Neural progenitor cell (in vitro differentiated cells): ENCODE results near the gene CPA1. TPM values are rescaled to one million over a fixed set of nuclear protein-coding genes. Genes with fewer than 3 reads are reported as not detected.
A peak's percentile ranks its signal among the peaks of the same experiment; 100 is the strongest.

ENCODE experiments used
- DNase-seq: peaks from one replicate; pipeline ENCODE4 v3.0.0-alpha.2; 2016; ENCODE audit warnings: low spot score
- H2AFZ ChIP-seq: fragments of 200-600 bp; sonication (generic); replicated peaks from 2 replicates; pipeline ENCODE4 v1.6.1; 2016; ENCODE audit warnings: antibody characterized with exemption
- H3F3A ChIP-seq: fragments of 200-600 bp; sonication (generic); 2 replicates; pipeline ENCODE4 v1.6.1; 2016; ENCODE audit warnings: antibody characterized with exemption, low read depth
- H3K27ac ChIP-seq: fragments of 200-600 bp; sonication (generic); 2 replicates; pipeline ENCODE4 v1.5.1; 2016; ENCODE audit warnings: mild to moderate bottlenecking
- H3K27me3 ChIP-seq: fragments of 200-600 bp; sonication (generic); 2 replicates; pipeline ENCODE4 v1.6.1; 2016; ENCODE audit warnings: mild to moderate bottlenecking, moderate library complexity
- H3K36me3 ChIP-seq: fragments of 200-600 bp; sonication (generic); 2 replicates; pipeline ENCODE4 v1.5.1; 2016
- H3K4me1 ChIP-seq: fragments of 200-600 bp; sonication (generic); 2 replicates; pipeline ENCODE4 v1.6.1; 2016; ENCODE audit warnings: mixed run types
- H3K4me2 ChIP-seq: fragments of 200-600 bp; sonication (generic); 2 replicates; pipeline ENCODE4 v1.6.1; 2016
- H3K4me3 ChIP-seq: fragments of 200-600 bp; sonication (generic); 2 replicates; pipeline ENCODE4 v1.5.1; 2016
- H3K79me2 ChIP-seq: fragments of 200-600 bp; sonication (generic); 2 replicates; pipeline ENCODE4 v1.6.1; 2016; ENCODE audit warnings: low read depth
- H3K9ac ChIP-seq: fragments of 200-600 bp; sonication (generic); 2 replicates; pipeline ENCODE4 v1.6.1; 2016
- H3K9me3 ChIP-seq: fragments of 200-600 bp; sonication (generic); 2 replicates; pipeline ENCODE4 v1.5.1; 2016; ENCODE audit warnings: low read depth
- H4K20me1 ChIP-seq: fragments of 200-600 bp; sonication (generic); 2 replicates; pipeline ENCODE4 v1.6.1; 2016; ENCODE audit warnings: low read depth
- H3K27ac Mint-ChIP-seq: 3 replicates; pipeline ENCODE4 v1.8.0; 2021; ENCODE audit warnings: mixed read lengths
- H3K27me3 Mint-ChIP-seq: 2 replicates; pipeline ENCODE4 v1.8.0; 2022; ENCODE audit warnings: low read depth, mild to moderate bottlenecking, inconsistent platforms, moderate library complexity, mixed read lengths; ENCODE audit not compliant: insufficient read depth
- H3K36me3 Mint-ChIP-seq: 3 replicates; pipeline ENCODE4 v1.8.0; 2021; ENCODE audit warnings: mixed read lengths
- H3K4me1 Mint-ChIP-seq: 3 replicates; pipeline ENCODE4 v1.8.0; 2021; ENCODE audit warnings: mixed read lengths
- H3K4me3 Mint-ChIP-seq: 3 replicates; pipeline ENCODE4 v1.8.0; 2021; ENCODE audit warnings: mild to moderate bottlenecking, moderate library complexity, mixed read lengths
- H3K9me3 Mint-ChIP-seq: 3 replicates; pipeline ENCODE4 v1.8.0; 2020; ENCODE audit warnings: mixed read lengths
- EZH2 ChIP-seq: fragments of 200-600 bp; sonication (generic); IDR thresholded peaks from 2 replicates; pipeline ENCODE4 v1.6.1; 2017; ENCODE audit warnings: antibody characterized with exemption, mild to moderate bottlenecking, moderate library complexity
- EZH2phosphoT487 ChIP-seq: fragments of 200-600 bp; sonication (generic); IDR thresholded peaks from 2 replicates; pipeline ENCODE4 v1.6.1; 2017; ENCODE audit warnings: antibody characterized with exemption
- total RNA-seq: library from RNA; depleted of rRNA; stranded (reverse); fragments of >200 nt; gene quantifications from 2 replicates; pipeline ENCODE4 v1.2.3, GENCODE V29; 2015; ENCODE audit warnings: low replicate concordance
- TF ChIP-seq, protein P1 (sequence below): fragments of 200-600 bp; sonication (generic); IDR thresholded peaks from 2 replicates; pipeline ENCODE4 v1.5.1; 2017; ENCODE audit warnings: antibody characterized with exemption, mild to moderate bottlenecking

The CPA1 gene
- total RNA-seq, 1 donor from 2014 or later, result not detected

DNA sequence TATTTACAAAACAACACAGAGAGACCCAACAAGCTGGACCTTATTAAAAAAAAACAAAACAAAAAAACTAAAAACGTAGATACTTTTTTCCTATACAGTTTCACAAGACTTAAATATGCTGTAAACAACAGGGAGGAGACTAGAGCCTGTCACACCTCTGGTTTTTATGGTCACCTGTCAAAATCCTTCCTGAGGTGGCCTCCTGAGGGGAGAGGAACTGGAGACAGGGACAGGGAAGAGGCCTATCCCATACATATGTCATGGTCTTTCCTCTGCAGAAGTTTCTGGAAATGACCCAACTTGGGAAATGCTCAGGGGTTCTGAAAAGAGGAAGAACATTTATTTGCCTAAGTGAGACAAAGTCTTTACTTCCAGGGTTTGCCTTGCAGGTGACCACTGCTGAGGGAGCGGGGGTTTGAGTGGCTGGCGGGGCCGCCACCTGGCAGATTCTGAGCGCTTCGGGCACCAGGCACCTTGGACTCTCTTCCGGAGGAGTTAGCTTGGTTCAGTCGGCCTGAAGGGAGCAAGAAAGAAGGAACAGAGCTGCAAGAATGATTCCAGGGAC, 18.3 kb downstream of the CPA1 start:
- Histone ChIP-seq H3K9me3 (no peaks in the 10 kb centered on the region), H4K20me1 (no peaks in the 10 kb centered on the region), H3K36me3 (no peaks in the 10 kb centered on the region), H3K79me2 (no peaks in the 10 kb centered on the region), H2AFZ (no peak overlapping the region), H3K9ac (no peak overlapping the region), H3K27ac (no peak overlapping the region), H3F3A (no peaks in the 10 kb centered on the region), H3K4me1 (peaks cover 29% of the 10 kb centered on the region), H3K4me2 (no peak overlapping the region), H3K27me3 (no peaks in the 10 kb centered on the region), H3K4me3 (no peak overlapping the region)
- Mint-ChIP-seq H3K4me3 (no peak overlapping the region), H3K9me3 (no peaks in the 10 kb centered on the region), H3K36me3 (peaks cover 35% of the 10 kb centered on the region), H3K4me1 (peaks cover 43% of the 10 kb centered on the region), H3K27me3 (no peaks in the 10 kb centered on the region), H3K27ac (peak overlapping the region; percentile 81)
- DNase-seq, result no peak
- TF ChIP-seq EZH2 (no peak), EZH2phosphoT487 (no peak)
- TF ChIP-seq, protein P1, sequence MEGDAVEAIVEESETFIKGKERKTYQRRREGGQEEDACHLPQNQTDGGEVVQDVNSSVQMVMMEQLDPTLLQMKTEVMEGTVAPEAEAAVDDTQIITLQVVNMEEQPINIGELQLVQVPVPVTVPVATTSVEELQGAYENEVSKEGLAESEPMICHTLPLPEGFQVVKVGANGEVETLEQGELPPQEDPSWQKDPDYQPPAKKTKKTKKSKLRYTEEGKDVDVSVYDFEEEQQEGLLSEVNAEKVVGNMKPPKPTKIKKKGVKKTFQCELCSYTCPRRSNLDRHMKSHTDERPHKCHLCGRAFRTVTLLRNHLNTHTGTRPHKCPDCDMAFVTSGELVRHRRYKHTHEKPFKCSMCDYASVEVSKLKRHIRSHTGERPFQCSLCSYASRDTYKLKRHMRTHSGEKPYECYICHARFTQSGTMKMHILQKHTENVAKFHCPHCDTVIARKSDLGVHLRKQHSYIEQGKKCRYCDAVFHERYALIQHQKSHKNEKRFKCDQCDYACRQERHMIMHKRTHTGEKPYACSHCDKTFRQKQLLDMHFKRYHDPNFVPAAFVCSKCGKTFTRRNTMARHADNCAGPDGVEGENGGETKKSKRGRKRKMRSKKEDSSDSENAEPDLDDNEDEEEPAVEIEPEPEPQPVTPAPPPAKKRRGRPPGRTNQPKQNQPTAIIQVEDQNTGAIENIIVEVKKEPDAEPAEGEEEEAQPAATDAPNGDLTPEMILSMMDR, result no peak

DNA sequence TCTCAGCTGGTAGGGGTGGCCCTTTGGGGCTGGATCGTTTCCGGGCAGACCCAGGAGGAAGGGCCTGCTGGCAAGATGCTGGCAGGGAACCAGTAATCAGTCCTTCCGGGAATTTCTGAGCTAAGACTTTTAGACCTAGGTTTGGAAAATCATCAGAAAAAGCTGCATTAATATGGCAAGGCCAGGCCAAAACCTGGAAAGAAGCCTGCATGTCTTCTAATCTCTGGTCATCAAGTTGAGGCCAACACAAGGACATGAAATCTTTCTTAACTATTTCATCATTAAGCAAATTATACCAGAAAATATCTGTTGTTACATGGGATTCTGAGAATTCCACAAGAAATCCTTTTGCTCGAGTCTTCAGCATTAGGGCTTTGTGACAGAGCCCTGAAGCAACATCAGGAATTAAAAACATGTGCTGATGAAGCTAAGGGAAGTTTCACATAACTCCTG, 19.9 kb downstream of the CPA1 start:
- Mint-ChIP-seq H3K4me1 (peaks cover 31% of the 10 kb centered on the region), H3K36me3 (peaks cover 26% of the 10 kb centered on the region), H3K27ac (no peak overlapping the region), H3K4me3 (no peak overlapping the region), H3K27me3 (no peaks in the 10 kb centered on the region), H3K9me3 (no peaks in the 10 kb centered on the region)
- H3K36me3 ChIP-seq, result no peaks in the 10 kb centered on the region
- H2AFZ ChIP-seq, result no peak overlapping the region
- no peak overlapping the region for H3K4me3 ChIP-seq
- no peaks in the 10 kb centered on the region for H3F3A ChIP-seq
- H3K4me1 ChIP-seq, result peaks cover 16% of the 10 kb centered on the region
- H3K4me2 ChIP-seq, result no peak overlapping the region
- TF ChIP-seq EZH2phosphoT487 (no peak), EZH2 (no peak)
- TF ChIP-seq, protein P1, result no peak
- H3K27me3 ChIP-seq, result no peaks in the 10 kb centered on the region
- no peaks in the 10 kb centered on the region for H3K9me3 ChIP-seq
- H3K27ac ChIP-seq, result no peak overlapping the region
- no peak overlapping the region for H3K9ac ChIP-seq
- no peaks in the 10 kb centered on the region for H3K79me2 ChIP-seq
- DNase-seq, result no peak
- no peaks in the 10 kb centered on the region for H4K20me1 ChIP-seq

DNA sequence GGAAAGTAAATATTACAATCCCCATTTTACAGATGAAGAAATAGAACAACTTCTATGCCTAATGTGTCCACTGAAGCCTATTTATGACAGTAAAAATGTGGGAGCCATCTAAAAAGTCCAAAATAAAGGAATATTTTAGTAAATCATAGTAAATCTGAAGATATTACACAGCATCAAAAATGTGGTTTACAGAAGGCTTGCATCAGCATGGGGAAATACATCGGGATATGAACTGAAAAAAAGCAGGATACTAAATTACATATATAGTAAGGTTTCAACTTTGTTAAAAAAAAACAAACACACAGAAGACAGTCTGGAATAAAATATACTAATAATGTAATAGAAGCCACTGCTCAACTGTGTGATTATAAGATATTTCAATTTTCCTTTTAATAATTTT, 20.8 kb downstream of the CPA1 start:
- no peaks in the 10 kb centered on the region for H3K27me3 Mint-ChIP-seq
- H3K4me1 Mint-ChIP-seq, result peaks cover 23% of the 10 kb centered on the region
- H3K4me3 Mint-ChIP-seq, result no peak overlapping the region
- Histone ChIP-seq H3K4me2 (no peak overlapping the region), H3K4me1 (peaks cover 6% of the 10 kb centered on the region), H3K27ac (no peak overlapping the region), H3K4me3 (no peak overlapping the region), H3F3A (no peaks in the 10 kb centered on the region), H3K79me2 (no peaks in the 10 kb centered on the region), H4K20me1 (no peaks in the 10 kb centered on the region), H3K9me3 (no peaks in the 10 kb centered on the region), H3K36me3 (no peaks in the 10 kb centered on the region), H2AFZ (no peak overlapping the region), H3K9ac (no peak overlapping the region), H3K27me3 (no peaks in the 10 kb centered on the region)
- H3K36me3 Mint-ChIP-seq, result peaks cover 26% of the 10 kb centered on the region
- DNase-seq, result no peak
- TF ChIP-seq EZH2phosphoT487 (no peak), EZH2 (no peak)
- TF ChIP-seq, protein P1, result no peak
- no peaks in the 10 kb centered on the region for H3K9me3 Mint-ChIP-seq
- H3K27ac Mint-ChIP-seq, result no peak overlapping the region
